Prostate gland (tissue), 2 donors: ENCODE measurements around the gene GIMAP5. TPM values are rescaled to one million over a fixed set of nuclear protein-coding genes. Genes with fewer than 3 reads are reported as not detected.

Experiments
- DNase-seq: peaks from one replicate; pipeline ENCODE4 v3.0.0-alpha.2; 2019; ENCODE audit warnings: low spot score
- H3K27ac ChIP-seq, 2 donors: fragments of 200-600 bp; sonication (generic); 2 replicates each; pipeline ENCODE4 v1.5.1; 2017 to 2019
- H3K27me3 ChIP-seq: fragments of 200-600 bp; sonication (generic); replicated peaks from 2 replicates; pipeline ENCODE4 v1.5.1; 2019; ENCODE audit not compliant: insufficient read depth
- H3K36me3 ChIP-seq, 2 donors: fragments of 200-600 bp; sonication (generic); 1 replicate in 1 of 2; 2 replicates in 1 of 2; pipeline versions ENCODE4 v1.5.1 to v1.8.1; 2017 to 2019
- H3K4me1 ChIP-seq: fragments of 200-600 bp; sonication (generic); replicated peaks from 2 replicates; pipeline ENCODE4 v1.5.1; 2019
- H3K4me3 ChIP-seq, 2 donors: fragments of 200-600 bp; sonication (generic); 2 replicates each; pipeline ENCODE4 v1.5.1; 2017 to 2019
- H3K9me3 ChIP-seq: fragments of 200-600 bp; sonication (generic); 2 replicates; pipeline ENCODE4 v1.5.1; 2017
- POLR2A ChIP-seq: fragments of 450-650 bp; IDR thresholded peaks from one replicate; pipeline ENCODE4 v1.6.1; 2016; ENCODE audit warnings: antibody characterized with exemption, mild to moderate bottlenecking
- POLR2AphosphoS5 ChIP-seq: sonication (generic); formaldehyde crosslinking; IDR thresholded peaks from one replicate; pipeline ENCODE4 v1.6.1; 2017; ENCODE audit warnings: antibody characterized with exemption
- WGBS: methylation state at CpG from one replicate; pipeline ENCODE4 v1.1.5; 2018; 5-methylcytosine and 5-hydroxymethylcytosine counted together
- intact Hi-C: fragments of 100-400 bp; cut with DNase I; formaldehyde crosslinking; loops from one replicate; pipeline ENCODE4 v1.14.2; 2022
- total RNA-seq, 2 donors: library from RNA; depleted of rRNA; stranded (reverse); fragments of >200 nt; gene quantifications; one replicate each; pipeline ENCODE4 v1.1.0, GENCODE V29; 2016
- TF ChIP-seq, protein P1 (sequence below), 4 experiments: fragments of 200-600 bp in 2 of 4; fragments of 450-650 bp in 2 of 4; sonication (generic) in 2 of 4; IDR thresholded peaks; 1 replicate in 3 of 4; 2 replicates in 1 of 4; pipeline ENCODE4 v1.5.1; 2016 to 2019; ENCODE audit warnings: antibody characterized with exemption in 4 of 4, mild to moderate bottlenecking in 2 of 4, moderate library complexity in 2 of 4

The GIMAP5 gene
- total RNA-seq, 2 donors from 2014 or later: 11.1 to 15.1 TPM

DNA sequence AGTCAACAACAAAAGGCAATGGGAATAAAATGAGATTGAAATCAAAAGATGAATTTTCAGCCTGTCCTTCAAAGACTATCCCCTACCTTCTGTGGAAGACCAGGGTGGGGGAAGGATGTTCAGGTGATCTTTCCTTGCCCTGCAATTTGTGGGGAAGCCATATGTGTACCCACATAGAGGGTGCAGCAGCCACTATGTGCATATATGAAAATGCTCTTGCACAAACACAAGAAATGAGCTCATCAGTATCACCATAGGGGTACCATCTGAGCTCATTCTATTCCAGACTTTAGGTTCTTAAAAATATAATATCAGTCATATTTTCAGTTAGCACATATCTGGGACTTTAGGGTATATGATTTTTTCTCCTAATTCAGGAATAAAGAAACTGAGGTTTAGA is 17.7 kb downstream of the GIMAP5 start:
- Histone ChIP-seq H3K4me1 (no peaks in the 10 kb centered on the region), H3K4me3 (no peak overlapping the region), H3K9me3 (no peaks in the 10 kb centered on the region), H3K36me3 (no peaks in the 10 kb centered on the region), H3K27me3 (no peaks in the 10 kb centered on the region), H3K27ac (no peak overlapping the region)
- DNase-seq: no peak
- intact Hi-C loops: no loop called here
- TF ChIP-seq, protein P1, sequence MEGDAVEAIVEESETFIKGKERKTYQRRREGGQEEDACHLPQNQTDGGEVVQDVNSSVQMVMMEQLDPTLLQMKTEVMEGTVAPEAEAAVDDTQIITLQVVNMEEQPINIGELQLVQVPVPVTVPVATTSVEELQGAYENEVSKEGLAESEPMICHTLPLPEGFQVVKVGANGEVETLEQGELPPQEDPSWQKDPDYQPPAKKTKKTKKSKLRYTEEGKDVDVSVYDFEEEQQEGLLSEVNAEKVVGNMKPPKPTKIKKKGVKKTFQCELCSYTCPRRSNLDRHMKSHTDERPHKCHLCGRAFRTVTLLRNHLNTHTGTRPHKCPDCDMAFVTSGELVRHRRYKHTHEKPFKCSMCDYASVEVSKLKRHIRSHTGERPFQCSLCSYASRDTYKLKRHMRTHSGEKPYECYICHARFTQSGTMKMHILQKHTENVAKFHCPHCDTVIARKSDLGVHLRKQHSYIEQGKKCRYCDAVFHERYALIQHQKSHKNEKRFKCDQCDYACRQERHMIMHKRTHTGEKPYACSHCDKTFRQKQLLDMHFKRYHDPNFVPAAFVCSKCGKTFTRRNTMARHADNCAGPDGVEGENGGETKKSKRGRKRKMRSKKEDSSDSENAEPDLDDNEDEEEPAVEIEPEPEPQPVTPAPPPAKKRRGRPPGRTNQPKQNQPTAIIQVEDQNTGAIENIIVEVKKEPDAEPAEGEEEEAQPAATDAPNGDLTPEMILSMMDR (IDR thresholded peaks at IDR 0.05): no peak
- TF ChIP-seq POLR2AphosphoS5 (no peak), POLR2A (no peak)

DNA sequence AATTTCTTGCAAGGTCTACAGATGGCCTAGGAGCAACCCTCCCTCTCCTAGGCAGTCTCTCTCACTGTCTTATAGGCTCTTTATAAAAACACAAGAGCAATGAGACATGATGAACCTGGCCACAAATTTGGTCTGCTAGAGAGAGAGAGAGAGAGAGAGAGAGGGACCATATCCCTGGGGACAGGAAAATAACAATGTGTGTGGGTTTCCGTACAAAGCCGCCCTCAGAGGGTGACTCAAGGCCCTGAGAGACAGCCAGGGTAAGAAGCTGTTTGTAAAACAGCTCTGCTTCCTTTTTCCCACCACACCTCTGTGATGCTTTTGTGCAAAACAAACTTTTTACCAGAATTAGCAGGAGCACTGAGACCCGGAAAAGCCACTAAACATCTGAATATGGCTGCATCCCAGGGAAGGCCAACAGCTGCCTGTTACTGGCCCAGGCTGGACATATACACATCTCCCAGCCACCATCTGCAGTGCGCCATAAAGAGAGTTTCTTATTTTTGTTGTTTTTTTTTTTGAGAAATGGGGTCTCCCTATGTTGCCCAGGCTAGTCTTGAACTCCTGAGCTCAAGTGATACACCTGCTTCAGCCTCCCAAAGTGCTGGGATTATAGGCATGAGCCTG is 18.4 kb downstream of the GIMAP5 start:
- no peaks in the 10 kb centered on the region for H3K36me3 ChIP-seq
- TF ChIP-seq POLR2AphosphoS5 (no peak), POLR2A (no peak)
- TF ChIP-seq, protein P1 (IDR thresholded peaks at IDR 0.05): no peak
- no peaks in the 10 kb centered on the region for H3K4me1 ChIP-seq
- no peaks in the 10 kb centered on the region for H3K9me3 ChIP-seq
- H3K27me3 ChIP-seq: no peaks in the 10 kb centered on the region
- DNase-seq: no peak
- no peak overlapping the region for H3K4me3 ChIP-seq
- intact Hi-C loops: loop anchor here (2.0 kb wide), 1 partner anchor 307 kb away; no protein-coding TSS in a partner anchor
- whole genome bisulfite sequencing: 84% methylated on average over 4 of the region's 4 CpGs
- no peak overlapping the region for H3K27ac ChIP-seq

DNA sequence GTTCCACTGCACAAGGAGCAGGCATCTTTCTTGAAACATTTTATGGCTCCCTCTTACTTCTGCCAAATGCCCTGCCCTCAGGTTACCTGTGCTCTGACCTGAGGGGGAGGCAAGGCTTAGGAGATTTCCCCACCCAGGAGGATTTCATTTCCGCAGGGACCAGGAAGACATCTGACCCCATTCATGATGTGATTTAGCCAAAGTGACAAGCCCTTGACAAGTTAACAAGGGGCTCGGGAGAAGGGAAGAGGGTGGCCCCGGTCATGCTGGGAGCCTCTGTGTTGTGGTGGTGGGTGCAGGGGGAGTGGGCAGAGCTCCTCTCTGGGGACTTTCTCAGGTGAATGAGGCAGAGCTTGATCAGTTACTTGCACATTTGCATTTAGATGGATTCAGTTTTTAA is 18.9 kb downstream of the GIMAP5 start:
- Histone ChIP-seq H3K27ac (no peak overlapping the region), H3K9me3 (no peaks in the 10 kb centered on the region), H3K4me3 (no peak overlapping the region), H3K27me3 (no peaks in the 10 kb centered on the region), H3K36me3 (no peaks in the 10 kb centered on the region), H3K4me1 (no peaks in the 10 kb centered on the region)
- TF ChIP-seq POLR2AphosphoS5 (no peak), POLR2A (no peak)
- TF ChIP-seq, protein P1 (IDR thresholded peaks at IDR 0.05): no peak
- WGBS: 52% methylated on average over 3 of the region's 3 CpGs
- intact Hi-C loops: loop anchor here (2.0 kb wide), 1 partner anchor 307 kb away; no protein-coding TSS in a partner anchor
- no peak for DNase-seq

DNA sequence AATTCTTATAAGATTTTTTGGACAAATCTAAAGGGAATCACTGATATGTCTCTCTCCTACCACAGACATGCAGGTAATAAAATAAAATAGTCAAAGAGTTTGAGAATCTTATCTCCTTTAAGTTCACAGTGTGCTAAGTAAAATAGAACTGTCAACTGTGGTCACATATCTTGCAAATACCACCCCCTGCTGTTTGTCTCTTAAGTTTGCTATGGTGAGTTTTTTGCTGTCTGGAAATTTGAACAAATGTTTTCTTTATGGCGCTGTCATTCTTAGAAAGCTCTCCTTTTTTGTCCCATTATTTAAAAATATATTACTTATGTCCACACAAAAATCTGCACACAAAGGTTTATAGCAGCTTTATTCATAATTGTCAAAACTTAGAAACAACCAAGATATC is 19.6 kb downstream of the GIMAP5 start:
- TF ChIP-seq POLR2A: no peak
- TF ChIP-seq, protein P1 (IDR thresholded peaks at IDR 0.05): peak in 2 of 4 experiments; percentile 57 to 58
- WGBS: 60% methylated on average over 1 of the region's 1 CpG
- Histone ChIP-seq H3K27ac (no peak overlapping the region), H3K36me3 (no peaks in the 10 kb centered on the region), H3K4me3 (no peak overlapping the region), H3K27me3 (no peaks in the 10 kb centered on the region), H3K9me3 (no peaks in the 10 kb centered on the region), H3K4me1 (no peaks in the 10 kb centered on the region)
- intact Hi-C loops: loop anchor here (2.0 kb wide), 1 partner anchor 308 kb away; no protein-coding TSS in a partner anchor
- DNase-seq: no peak

DNA sequence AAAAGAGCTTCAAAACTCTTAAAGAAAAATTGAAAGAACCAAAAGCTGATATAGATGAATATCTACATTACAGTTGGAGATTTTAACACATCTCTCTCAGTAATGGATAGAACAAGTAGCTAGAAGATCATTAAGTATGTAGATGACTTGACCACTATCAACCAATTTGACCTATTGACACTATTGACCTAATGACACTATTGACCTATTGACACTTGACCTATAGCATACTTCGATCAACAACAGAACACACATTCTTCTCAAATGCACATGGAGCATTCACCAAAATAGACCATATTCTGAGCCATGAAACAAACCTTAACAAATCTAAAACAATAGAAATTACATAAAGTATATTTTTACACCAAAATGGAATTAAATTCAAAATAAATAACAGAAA is 22.3 kb downstream of the GIMAP5 start:
- no peak for DNase-seq
- H3K9me3 ChIP-seq: no peaks in the 10 kb centered on the region
- no peak overlapping the region for H3K27ac ChIP-seq
- intact Hi-C loops: no loop called here
- no peaks in the 10 kb centered on the region for H3K36me3 ChIP-seq
- H3K27me3 ChIP-seq: no peaks in the 10 kb centered on the region
- WGBS: 85% methylated on average over 1 of the region's 1 CpG
- H3K4me1 ChIP-seq: no peaks in the 10 kb centered on the region
- H3K4me3 ChIP-seq: no peak overlapping the region
- TF ChIP-seq, protein P1 (IDR thresholded peaks at IDR 0.05): no peak
- TF ChIP-seq POLR2AphosphoS5 (no peak), POLR2A (no peak)
